ENCODE results near the gene DIP2C.
"Not testable (repeated sequence)": the region's sequence is repeated elsewhere in the genome, so short reads cannot be mapped to it uniquely, and the experiment has no call there.

The DIP2C gene

DNA sequence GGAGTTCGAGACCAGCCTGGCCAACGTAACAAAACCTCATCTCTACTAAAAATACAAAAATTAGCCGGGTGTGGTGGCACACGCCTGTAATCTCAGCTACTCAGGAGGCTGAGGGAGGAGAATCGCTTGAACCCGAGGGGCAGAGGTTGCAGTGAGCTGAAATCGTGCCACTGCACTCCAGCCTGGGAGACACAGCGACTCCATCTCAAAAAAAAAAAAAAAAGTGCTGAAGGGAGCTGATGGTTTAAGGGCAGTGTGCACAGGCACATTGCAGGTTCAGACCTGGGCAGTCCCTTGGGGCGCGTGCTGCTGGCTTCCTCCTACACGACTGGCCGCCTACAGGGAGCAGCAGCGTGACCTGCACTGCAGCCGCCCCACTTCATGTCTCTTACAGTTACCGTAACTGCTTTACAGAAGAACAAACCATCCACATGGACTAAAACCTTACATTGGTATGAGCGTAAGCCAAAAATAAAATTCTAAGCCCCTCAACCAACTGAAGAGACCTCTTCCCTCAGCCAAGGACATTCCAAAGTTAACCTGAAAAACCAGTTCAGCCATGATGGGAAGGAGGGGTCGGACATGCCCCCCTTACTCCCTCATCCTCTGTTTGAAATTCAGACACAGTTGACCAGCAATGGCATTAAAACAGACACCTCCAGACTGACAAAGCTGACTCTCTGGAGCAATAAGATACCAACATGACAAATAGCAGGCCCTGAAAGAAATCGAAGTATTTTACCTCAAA is 292.0 kb downstream of the DIP2C start:
- Histone ChIP-seq H3K4me3 (ENCODE audit: low read length) (no peak overlapping the region), H3K36me3 (ENCODE audit: insufficient read depth, low read length) (peaks cover 12% of the 10 kb centered on the region), H3K27me3 (ENCODE audit: insufficient read depth, low read length) (no peaks in the 10 kb centered on the region), H3K4me1 (ENCODE audit: insufficient read depth, low read length) (no peaks in the 10 kb centered on the region), H3K9me3 (ENCODE audit: low read length) (no peaks in the 10 kb centered on the region), H2AFZ (ENCODE audit: low read depth, low read length) (no peak overlapping the region)

DNA sequence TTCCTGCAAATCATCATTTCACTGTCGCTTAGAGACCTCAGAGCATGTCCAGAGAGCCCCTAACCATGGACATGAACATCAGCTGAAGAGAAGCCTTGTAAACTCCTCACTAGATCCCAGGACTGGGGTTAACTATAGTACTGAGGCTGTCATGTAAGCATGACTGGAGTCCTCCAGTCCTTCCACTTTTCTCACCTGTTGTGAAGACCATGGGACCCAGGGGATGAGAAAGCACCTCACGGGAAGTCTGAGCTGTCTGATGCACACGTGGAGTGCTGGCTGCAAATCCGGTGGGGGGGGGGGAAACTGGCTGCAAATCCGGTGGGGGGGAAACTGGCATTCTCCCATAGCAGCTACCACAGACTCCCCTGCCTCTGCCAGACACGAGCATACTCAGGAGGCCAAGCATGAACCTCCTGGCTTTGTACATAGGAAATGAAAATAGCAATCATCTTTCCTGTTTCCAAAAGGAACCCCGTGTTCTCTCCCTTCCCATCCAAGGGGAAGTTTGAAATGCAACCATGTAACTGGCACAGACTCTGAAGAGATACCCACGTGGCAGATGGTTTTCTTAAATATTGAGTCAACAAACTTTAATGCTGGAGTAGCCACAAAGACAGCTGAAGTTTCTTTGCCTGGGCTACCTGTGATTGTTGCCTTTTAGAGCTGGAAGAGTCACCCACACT is 292.8 kb downstream of the DIP2C start:
- Histone ChIP-seq H3K9me3 (ENCODE audit: low read length) (no peaks in the 10 kb centered on the region), H3K4me1 (ENCODE audit: insufficient read depth, low read length) (no peaks in the 10 kb centered on the region), H2AFZ (ENCODE audit: low read depth, low read length) (no peak overlapping the region), H3K36me3 (ENCODE audit: insufficient read depth, low read length) (peaks cover 12% of the 10 kb centered on the region), H3K27me3 (ENCODE audit: insufficient read depth, low read length) (no peaks in the 10 kb centered on the region), H3K4me3 (ENCODE audit: low read length) (no peak overlapping the region)

DNA sequence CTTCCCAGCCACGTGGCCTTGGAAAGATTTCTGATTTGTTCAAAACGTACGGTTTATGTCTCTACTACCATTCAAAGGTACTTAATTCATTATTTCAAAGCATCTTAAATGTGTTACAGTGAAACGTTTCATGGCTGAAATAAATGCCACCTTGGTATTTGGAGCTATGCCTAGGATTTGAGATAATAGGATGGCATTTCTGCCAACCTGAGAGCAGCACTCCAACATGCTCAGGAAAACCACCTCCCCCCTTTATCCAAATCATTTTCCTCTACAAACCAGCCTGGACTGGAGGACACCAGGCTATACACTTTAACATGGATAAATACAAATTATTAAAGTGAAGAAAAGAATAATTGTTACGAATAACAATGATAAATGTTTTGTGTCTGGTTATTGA is 293.4 kb downstream of the DIP2C start:
- H3K27me3 ChIP-seq (ENCODE audit: insufficient read depth, low read length), result no peaks in the 10 kb centered on the region
- H3K4me3 ChIP-seq (ENCODE audit: low read length), result no peak overlapping the region
- H3K36me3 ChIP-seq (ENCODE audit: insufficient read depth, low read length), result peaks cover 17% of the 10 kb centered on the region
- H3K9me3 ChIP-seq (ENCODE audit: low read length), result no peaks in the 10 kb centered on the region
- no peak overlapping the region for H2AFZ ChIP-seq (ENCODE audit: low read depth, low read length)
- H3K4me1 ChIP-seq (ENCODE audit: insufficient read depth, low read length), result no peaks in the 10 kb centered on the region

DNA sequence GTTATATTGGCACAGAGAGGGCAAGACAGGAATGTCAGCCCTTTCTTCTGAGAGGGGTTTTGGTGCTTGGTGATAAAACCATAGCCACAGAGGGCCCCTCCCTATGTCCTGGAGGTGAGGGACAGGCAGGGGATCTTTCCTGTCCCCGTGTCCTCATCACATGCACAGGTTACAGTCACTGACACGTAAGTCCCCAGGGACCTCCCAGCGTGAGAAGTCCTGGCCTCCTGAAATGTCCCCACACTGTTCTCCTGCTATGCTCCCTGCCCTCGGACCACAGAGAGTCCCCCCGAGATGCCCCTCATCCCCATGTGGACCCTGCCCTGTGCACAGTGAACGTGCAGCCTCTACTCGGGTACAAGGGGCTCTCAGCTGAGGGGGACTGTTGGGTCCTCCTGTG is 293.8 kb downstream of the DIP2C start:
- H2AFZ ChIP-seq (ENCODE audit: low read depth, low read length), result no peak overlapping the region
- no peak overlapping the region for H3K4me3 ChIP-seq (ENCODE audit: low read length)

DNA sequence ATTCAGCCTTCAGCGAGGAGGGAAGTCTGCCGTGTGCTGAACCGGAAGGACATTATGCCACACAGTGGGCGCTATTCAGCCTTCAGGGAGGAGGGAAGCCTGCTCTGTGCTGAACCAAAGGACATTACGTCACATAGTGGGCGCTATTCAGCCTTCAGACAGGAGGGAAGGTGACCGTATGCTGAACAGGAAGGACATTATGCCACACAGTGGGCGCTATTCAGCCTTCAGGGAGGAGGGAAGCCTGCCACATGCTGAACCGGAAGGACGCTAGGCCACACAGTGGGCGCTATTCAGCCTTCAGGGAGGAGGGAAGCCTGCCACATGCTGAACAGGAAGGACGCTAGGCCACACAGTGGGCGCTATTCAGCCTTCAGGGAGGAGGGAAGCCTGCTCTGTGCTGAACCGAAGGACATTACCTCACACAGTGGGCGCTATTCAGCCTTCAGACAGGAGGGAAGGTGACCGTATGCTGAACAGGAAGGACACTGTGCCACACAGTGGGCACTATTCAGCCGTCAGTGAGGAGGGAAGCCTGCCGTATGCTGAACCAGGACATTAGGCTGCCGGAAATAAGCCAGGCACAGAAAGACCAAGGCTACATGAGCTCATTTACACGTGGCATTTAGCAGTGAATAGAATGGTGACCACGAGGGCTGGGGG is 294.9 kb downstream of the DIP2C start:
- H3K4me1 ChIP-seq (ENCODE audit: insufficient read depth, low read length); H3K9me3 ChIP-seq (ENCODE audit: low read length); H3K27me3 ChIP-seq (ENCODE audit: insufficient read depth, low read length); H2AFZ ChIP-seq (ENCODE audit: low read depth, low read length); H3K4me3 ChIP-seq (ENCODE audit: low read length): not testable (repeated sequence)
- peaks cover 27% of the 10 kb centered on the region for H3K36me3 ChIP-seq (ENCODE audit: insufficient read depth, low read length)

More for the DNA sequence above, 293.8 kb downstream of the DIP2C start:
- Histone ChIP-seq H3K36me3 (ENCODE audit: insufficient read depth, low read length) (peaks cover 21% of the 10 kb centered on the region), H3K27me3 (ENCODE audit: insufficient read depth, low read length) (no peaks in the 10 kb centered on the region), H3K4me1 (ENCODE audit: insufficient read depth, low read length) (no peaks in the 10 kb centered on the region), H3K9me3 (ENCODE audit: low read length) (no peaks in the 10 kb centered on the region)

DNA sequence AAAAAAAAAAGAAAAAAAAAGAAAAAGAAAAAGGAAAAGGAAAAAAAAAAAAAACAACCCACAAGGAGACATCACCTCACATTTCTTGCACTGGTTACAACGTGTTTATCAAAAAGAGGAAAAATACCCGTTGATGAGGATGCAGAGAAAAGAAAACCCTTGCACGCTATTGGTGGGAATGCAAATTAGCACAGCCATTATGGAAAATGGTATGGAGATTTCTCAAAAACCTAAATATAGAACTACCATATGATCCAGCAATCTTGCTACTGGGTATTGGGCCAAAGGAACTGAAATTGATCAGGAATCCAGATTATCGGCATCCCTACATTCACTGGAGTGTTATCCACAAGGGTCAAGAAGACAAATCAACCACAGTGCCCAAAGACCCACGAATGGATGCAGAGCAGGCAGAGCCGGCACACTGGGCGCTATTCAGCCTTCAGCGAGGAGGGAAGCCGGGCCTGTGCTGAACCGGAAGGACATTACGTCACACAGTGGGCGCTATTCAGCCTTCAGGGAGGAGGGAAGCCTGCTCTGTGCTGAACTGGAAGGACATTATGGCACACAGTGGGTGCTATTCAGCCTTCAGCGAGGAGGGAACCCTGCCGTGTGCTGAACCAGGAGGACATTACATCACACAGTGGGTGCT is 295.6 kb downstream of the DIP2C start:
- peaks cover 29% of the 10 kb centered on the region for H3K36me3 ChIP-seq (ENCODE audit: insufficient read depth, low read length)
- H3K9me3 ChIP-seq (ENCODE audit: low read length), result no peaks in the 10 kb centered on the region
- no peaks in the 10 kb centered on the region for H3K27me3 ChIP-seq (ENCODE audit: insufficient read depth, low read length)
- no peak overlapping the region for H2AFZ ChIP-seq (ENCODE audit: low read depth, low read length)
- no peaks in the 10 kb centered on the region for H3K4me1 ChIP-seq (ENCODE audit: insufficient read depth, low read length)
- H3K4me3 ChIP-seq (ENCODE audit: low read length), result no peak overlapping the region

DNA sequence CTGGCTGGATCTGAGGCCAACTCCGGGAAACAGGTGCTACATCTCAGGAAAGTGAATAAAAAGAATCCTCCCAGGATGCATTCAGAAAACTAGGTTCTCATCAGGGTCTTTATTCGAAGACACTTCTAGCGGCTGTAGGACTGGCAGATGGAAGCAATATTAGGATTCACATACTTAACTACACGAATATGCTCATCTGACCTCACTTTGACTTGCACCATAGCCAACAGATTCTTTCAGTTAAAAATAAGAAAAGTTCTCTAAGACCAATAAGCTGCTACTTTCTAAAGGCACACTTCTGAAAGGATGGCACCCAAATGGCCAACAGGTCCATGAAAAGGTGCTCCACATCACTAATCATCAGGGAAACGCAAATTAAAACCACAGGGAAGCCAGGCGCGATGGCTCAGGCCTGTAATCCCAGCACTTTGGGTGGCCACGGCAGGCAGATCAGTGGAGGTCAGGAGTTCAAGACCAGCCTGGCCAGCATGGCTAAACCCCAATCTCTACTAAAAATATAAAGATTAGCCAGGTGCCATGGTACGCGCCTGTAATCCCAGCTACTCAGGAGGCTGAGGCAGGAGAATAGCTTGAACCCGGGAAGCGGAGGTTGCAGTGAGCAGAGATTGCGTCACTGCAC is 296.2 kb downstream of the DIP2C start:
- H3K4me3 ChIP-seq (ENCODE audit: low read length), result no peak overlapping the region
- H3K27me3 ChIP-seq (ENCODE audit: insufficient read depth, low read length), result no peaks in the 10 kb centered on the region
- H3K4me1 ChIP-seq (ENCODE audit: insufficient read depth, low read length), result no peaks in the 10 kb centered on the region

DNA sequence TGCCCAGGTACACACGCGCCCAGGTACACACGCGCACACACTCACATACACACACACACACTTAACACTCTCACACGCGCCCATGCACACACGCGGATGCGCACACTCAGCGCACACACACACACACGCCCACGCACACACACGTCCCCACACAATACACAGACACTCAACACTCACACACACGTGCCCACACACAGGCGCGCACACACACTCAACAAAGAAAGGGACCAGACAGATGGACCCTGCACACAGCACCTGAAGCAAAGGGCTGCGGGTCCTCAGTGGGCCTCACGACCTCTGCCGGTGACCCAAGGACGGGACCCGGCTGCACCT is 296.8 kb downstream of the DIP2C start:
- H3K4me1 ChIP-seq (ENCODE audit: insufficient read depth, low read length), result no peaks in the 10 kb centered on the region
- H3K27me3 ChIP-seq (ENCODE audit: insufficient read depth, low read length), result no peaks in the 10 kb centered on the region
- no peaks in the 10 kb centered on the region for H3K9me3 ChIP-seq (ENCODE audit: low read length)
- no peak overlapping the region for H3K4me3 ChIP-seq (ENCODE audit: low read length)
- H3K36me3 ChIP-seq (ENCODE audit: insufficient read depth, low read length), result peaks cover 34% of the 10 kb centered on the region
- no peak overlapping the region for H2AFZ ChIP-seq (ENCODE audit: low read depth, low read length)

More for the DNA sequence above, 296.2 kb downstream of the DIP2C start:
- Histone ChIP-seq H2AFZ (ENCODE audit: low read depth, low read length) (no peak overlapping the region), H3K36me3 (ENCODE audit: insufficient read depth, low read length) (peaks cover 28% of the 10 kb centered on the region), H3K9me3 (ENCODE audit: low read length) (no peaks in the 10 kb centered on the region)

DNA sequence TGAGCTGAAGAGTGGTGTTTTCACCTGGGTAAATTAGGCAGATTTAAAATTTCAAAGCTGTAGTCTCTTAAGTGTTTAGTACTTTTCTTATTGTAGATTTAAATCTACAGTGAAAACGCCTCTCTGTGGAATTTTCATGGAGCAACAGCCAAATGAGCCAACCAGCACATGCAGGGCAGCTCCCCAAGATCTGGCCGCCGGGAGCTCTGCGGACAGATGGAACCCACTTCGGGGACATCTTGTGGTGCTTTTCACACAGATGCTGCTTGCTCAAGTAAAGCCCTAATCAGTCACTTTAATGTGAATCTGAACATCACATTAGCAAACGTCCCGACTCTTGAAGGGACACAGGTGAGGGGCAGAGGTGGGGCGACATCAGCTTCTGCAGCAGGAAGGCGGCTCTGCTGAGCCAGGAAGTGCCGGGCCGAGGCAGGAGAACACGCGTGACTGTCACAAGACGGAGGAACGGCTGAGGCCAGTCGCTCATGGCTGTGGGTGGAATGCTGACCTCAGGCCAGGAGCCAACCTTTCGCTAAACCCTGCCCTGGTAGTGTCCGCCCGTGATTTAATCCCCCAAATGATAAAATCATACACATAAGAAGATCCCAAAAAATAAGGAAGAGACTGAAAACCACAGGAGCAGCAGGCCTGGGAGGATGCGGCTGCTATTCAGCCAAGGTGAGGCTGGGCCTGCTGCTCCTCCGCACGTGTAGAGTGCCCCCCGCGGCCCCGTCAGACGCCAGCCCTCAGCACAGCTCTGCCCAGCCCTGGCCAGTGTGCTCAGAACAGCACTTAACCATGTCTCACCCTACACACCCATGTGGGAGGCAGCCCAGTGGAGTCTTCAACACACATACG is 297.4 kb downstream of the DIP2C start:
- Histone ChIP-seq H3K36me3 (ENCODE audit: insufficient read depth, low read length) (peaks cover 40% of the 10 kb centered on the region), H3K9me3 (ENCODE audit: low read length) (no peaks in the 10 kb centered on the region), H3K4me1 (ENCODE audit: insufficient read depth, low read length) (no peaks in the 10 kb centered on the region), H3K27me3 (ENCODE audit: insufficient read depth, low read length) (no peaks in the 10 kb centered on the region), H2AFZ (ENCODE audit: low read depth, low read length) (no peak overlapping the region), H3K4me3 (ENCODE audit: low read length) (no peak overlapping the region)

DNA sequence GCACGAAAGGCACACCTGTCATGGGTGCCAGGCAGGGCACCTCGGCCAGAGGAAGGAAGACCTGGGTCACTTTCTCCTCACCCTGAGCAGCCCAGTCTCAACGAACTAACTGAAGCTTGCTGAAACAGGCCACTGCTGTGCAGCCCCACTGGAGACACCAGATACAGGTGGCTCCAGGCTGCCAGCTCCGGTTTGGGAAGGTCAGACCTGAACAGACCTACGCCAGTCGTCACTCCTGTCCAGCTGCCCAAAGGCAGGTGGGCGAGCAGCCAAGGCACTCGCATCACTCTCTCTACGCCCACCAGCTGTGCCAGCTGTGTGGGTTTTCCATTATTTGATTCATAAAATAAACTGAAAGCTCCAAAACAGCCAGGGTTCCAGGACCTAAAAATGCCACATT is 298.2 kb downstream of the DIP2C start:
- H3K36me3 ChIP-seq (ENCODE audit: insufficient read depth, low read length), result peaks cover 46% of the 10 kb centered on the region
- H3K27me3 ChIP-seq (ENCODE audit: insufficient read depth, low read length), result no peaks in the 10 kb centered on the region
- H3K9me3 ChIP-seq (ENCODE audit: low read length), result no peaks in the 10 kb centered on the region
- no peak overlapping the region for H3K4me3 ChIP-seq (ENCODE audit: low read length)
- H3K4me1 ChIP-seq (ENCODE audit: insufficient read depth, low read length), result no peaks in the 10 kb centered on the region
- H2AFZ ChIP-seq (ENCODE audit: low read depth, low read length), result no peak overlapping the region

DNA sequence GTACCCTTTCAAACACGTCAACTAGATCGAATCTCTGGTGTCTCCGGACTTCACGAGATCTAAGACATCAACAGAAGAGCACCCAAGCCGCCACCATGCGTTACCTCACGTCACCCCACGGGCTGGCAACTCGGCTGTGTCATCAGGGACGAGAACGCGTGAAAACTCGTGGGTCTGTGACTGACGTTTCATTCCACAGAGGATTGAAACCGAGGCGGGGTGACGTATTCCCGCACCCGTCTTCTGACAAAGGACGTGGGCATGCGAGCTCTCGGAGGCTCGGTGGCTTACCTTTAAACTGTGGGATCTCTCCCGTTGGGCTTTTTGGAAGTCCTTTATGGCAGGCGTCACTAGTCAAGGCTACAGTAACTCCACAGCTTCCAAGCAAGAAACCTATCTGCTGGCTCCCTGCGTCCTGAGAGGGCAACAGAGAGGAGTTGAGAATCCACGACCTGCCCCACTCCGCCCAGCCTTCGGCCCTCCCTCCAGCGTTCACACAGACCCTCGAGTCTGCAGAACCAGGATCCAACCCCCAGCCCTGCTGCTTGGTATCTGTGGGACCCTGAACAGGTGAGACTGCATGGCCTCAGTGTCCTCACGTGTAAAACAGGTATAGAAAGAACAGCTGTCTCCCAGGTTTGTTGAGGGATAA is 298.9 kb downstream of the DIP2C start:
- H3K36me3 ChIP-seq (ENCODE audit: insufficient read depth, low read length), result peaks cover 52% of the 10 kb centered on the region
- no peaks in the 10 kb centered on the region for H3K4me1 ChIP-seq (ENCODE audit: insufficient read depth, low read length)
- H3K9me3 ChIP-seq (ENCODE audit: low read length), result no peaks in the 10 kb centered on the region
- no peak overlapping the region for H2AFZ ChIP-seq (ENCODE audit: low read depth, low read length)
- H3K27me3 ChIP-seq (ENCODE audit: insufficient read depth, low read length), result no peaks in the 10 kb centered on the region
- no peak overlapping the region for H3K4me3 ChIP-seq (ENCODE audit: low read length)
